Measurements from ENCODE around the gene DGKH.

- TF ChIP-seq CTCF (IDR thresholded peaks at IDR 0.05): no peak
- no peak for TF ChIP-seq EZH2 (IDR thresholded peaks at IDR 0.05; ENCODE audit: borderline replicate concordance, insufficient read depth, low read depth, low read length, poor library complexity, severe bottlenecking)
Measured at GRCh38 chr13:42221121-42221765, 172.8 kb downstream of the DGKH start.

Measured in B cell (primary cell).